ENCODE results near the gene ATG16L2. TPM values are rescaled to one million over a fixed set of nuclear protein-coding genes. Genes with fewer than 3 reads are reported as not detected.

Gene ATG16L2
- total and polyA plus RNA-seq, 10 of the 15 experiments (the other 5 are each of a cell fraction or from before 2014, with no cell fraction given): 1.9 to 67.7 (median 30.4) TPM

- Histone ChIP-seq H3K4me3 (no peak overlapping the region), H2AFZ (ENCODE audit: control insufficient read depth, low read depth, low read length) (no peak overlapping the region), H3K4me2 (ENCODE audit: control insufficient read depth, insufficient read depth) (no peak overlapping the region), H3K9ac (ENCODE audit: control insufficient read depth, insufficient read depth, low read length) (no peak overlapping the region), H3K9me3 (replicated peaks; ENCODE audit: control insufficient read depth, insufficient read depth, low read length) (no peaks in the 10 kb centered on the region), H3K4me1 (ENCODE audit: control insufficient read depth, insufficient read depth, low read length) (peaks cover 25% of the 10 kb centered on the region), H4K20me1 (ENCODE audit: control insufficient read depth, insufficient read depth) (no peaks in the 10 kb centered on the region), H3K36me3 (ENCODE audit: control insufficient read depth in 2 of 2, insufficient read depth in 2 of 2, low read length in 1 of 2) (no peaks in the 10 kb centered on the region), H3K27ac (ENCODE audit: control insufficient read depth, insufficient read depth) (no peak overlapping the region), H3K27me3 (replicated peaks in 1 of 2; ENCODE audit: control insufficient read depth in 2 of 2, insufficient read depth in 2 of 2, low read length in 1 of 2) (no peaks in the 10 kb centered on the region), H3K79me2 (ENCODE audit: control insufficient read depth, insufficient read depth, low read length) (no peaks in the 10 kb centered on the region; the same call in 1 of the 2 replicates)
- DNase-seq (ENCODE audit: low read depth, low spot score): no peak
- RAD21 ChIA-PET (ENCODE audit: unreplicated experiment): no interaction called here
- in situ Hi-C loops (cut with MboI): no loop called here
- POLR2A ChIA-PET: no interaction called here
- TF ChIP-seq PAX8 (IDR thresholded peaks at IDR 0.05) (no peak), ATF2 (IDR thresholded peaks at IDR 0.05; ENCODE audit: low read length) (no peak), RAD21 (IDR thresholded peaks at IDR 0.05; ENCODE audit: insufficient read depth, low read depth, low read length) (peak; percentile 20; the same call in 1 of the 2 replicates)
- intact Hi-C loops (cut with micrococcal nuclease; ENCODE audit: unreplicated experiment): no loop called here
- no TSS peak for BruUV-seq (replicated peaks)
- 99% methylated on average over 13 of the region's 13 CpGs for WGBS (ENCODE audit: insufficient coverage, insufficient replicate concordance, low lambda C conversion rate, missing lambda C conversion rate)
- CTCF ChIA-PET: interaction anchor here (2.7 kb wide), 1 partner anchor 29 kb away, joined by 18 read pairs; the partner anchor contains the start of gene STARD10
- SMC1A ChIA-PET (ENCODE audit: uncharacterized antibody, unreplicated experiment): no interaction called here
- no peak for ATAC-seq
- no peak for FAIRE-seq
Measured at GRCh38 chr11:72764503-72764902, 49.7 kb upstream of the ATG16L2 start.

GRCh38 chr11:72766152-72766902 is 47.9 kb upstream of the ATG16L2 start:
- 50% methylated on average over 12 of the region's 12 CpGs for WGBS (ENCODE audit: insufficient coverage, insufficient replicate concordance, low lambda C conversion rate, missing lambda C conversion rate)
- Histone ChIP-seq H3K36me3 (ENCODE audit: control insufficient read depth in 2 of 2, insufficient read depth in 2 of 2, low read length in 1 of 2) (no peaks in the 10 kb centered on the region), H3K4me2 (ENCODE audit: control insufficient read depth, insufficient read depth) (no peak overlapping the region), H3K9ac (ENCODE audit: control insufficient read depth, insufficient read depth, low read length) (no peak overlapping the region), H3K4me1 (ENCODE audit: control insufficient read depth, insufficient read depth, low read length) (peaks cover 25% of the 10 kb centered on the region), H3K9me3 (replicated peaks; ENCODE audit: control insufficient read depth, insufficient read depth, low read length) (no peaks in the 10 kb centered on the region), H3K27ac (ENCODE audit: control insufficient read depth, insufficient read depth) (no peak overlapping the region), H4K20me1 (ENCODE audit: control insufficient read depth, insufficient read depth) (no peaks in the 10 kb centered on the region), H3K79me2 (ENCODE audit: control insufficient read depth, insufficient read depth, low read length) (no peaks in the 10 kb centered on the region; the same call in 1 of the 2 replicates), H2AFZ (ENCODE audit: control insufficient read depth, low read depth, low read length) (no peak overlapping the region), H3K4me3 (no peak overlapping the region), H3K27me3 (replicated peaks in 1 of 2; ENCODE audit: control insufficient read depth in 2 of 2, insufficient read depth in 2 of 2, low read length in 1 of 2) (no peaks in the 10 kb centered on the region)
- CTCF ChIA-PET: interaction anchor here (1.6 kb wide), 1 partner anchor 41 kb away, joined by 7 read pairs; no protein-coding TSS in a partner anchor
- SMC1A ChIA-PET (ENCODE audit: uncharacterized antibody, unreplicated experiment): interaction anchor here (0.8 to 1.6 kb wide), 3 partner anchors 16 to 41 kb away, joined by 3 to 6 read pairs (median 5); no protein-coding TSS in a partner anchor
- DNase-seq (ENCODE audit: low read depth, low spot score): no peak
- in situ Hi-C loops (cut with MboI) (no loop called here), intact Hi-C loops (cut with micrococcal nuclease; ENCODE audit: unreplicated experiment) (no loop called here)
- BruUV-seq (replicated peaks): no TSS peak
- ATAC-seq: no peak
- TF ChIP-seq SPI1 (IDR thresholded peaks at IDR 0.05; ENCODE audit: borderline replicate concordance, insufficient read depth, low read depth, low read length): no peak
- TF ChIP-seq ZNF207 (IDR thresholded peaks at IDR 0.05; ENCODE audit: borderline replicate concordance): no peak
- TF ChIP-seq HDAC6 (IDR thresholded peaks at IDR 0.05; ENCODE audit: unreplicated experiment): no peak
- no peak for TF ChIP-seq HCFC1 (IDR thresholded peaks at IDR 0.05; ENCODE audit: low read length)
- TF ChIP-seq MTA3 (IDR thresholded peaks at IDR 0.05; ENCODE audit: borderline replicate concordance, low read length): no peak
- TF ChIP-seq NR2F1 (conservative IDR thresholded peaks at IDR 0.05): no peak
- no peak for TF ChIP-seq ZNF384 (IDR thresholded peaks at IDR 0.05; ENCODE audit: borderline replicate concordance, low read depth, low read length)
- TF ChIP-seq CHD4 (IDR thresholded peaks at IDR 0.05): no peak
- no peak for FAIRE-seq
- POLR2A ChIA-PET: interaction anchor here (0.9 to 1.1 kb wide), 2 partner anchors 13 to 60 kb away, joined by 3 read pairs; no protein-coding TSS in a partner anchor
- RAD21 ChIA-PET (ENCODE audit: unreplicated experiment): no interaction called here
